ENCODE results near the gene EXOC2.

EXOC2 gene

DNA sequence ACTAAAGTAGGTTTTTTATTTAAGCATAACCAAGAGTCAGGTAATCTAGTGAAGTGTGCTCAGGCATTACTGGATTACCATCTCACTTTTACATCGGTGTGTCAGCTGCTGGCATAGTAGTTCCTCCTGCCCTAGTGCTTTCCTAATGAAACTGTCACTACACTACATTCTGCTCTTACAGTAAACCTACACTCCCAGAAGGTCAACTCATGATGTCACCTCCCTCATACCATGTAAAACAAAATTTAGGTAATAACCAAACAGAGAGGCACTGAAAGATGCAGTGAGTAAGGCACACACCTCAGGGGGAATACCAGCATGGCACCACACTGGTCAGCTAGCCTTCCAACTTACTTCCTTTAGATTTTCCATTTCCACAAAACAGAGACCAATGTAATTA, 59.3 kb downstream of the EXOC2 start:
- TF ChIP-seq PPARA (CRISPR knock-in tag; IDR thresholded peaks at IDR 0.05; ENCODE audit: borderline replicate concordance): no peak
- TF ChIP-seq, protein P1, sequence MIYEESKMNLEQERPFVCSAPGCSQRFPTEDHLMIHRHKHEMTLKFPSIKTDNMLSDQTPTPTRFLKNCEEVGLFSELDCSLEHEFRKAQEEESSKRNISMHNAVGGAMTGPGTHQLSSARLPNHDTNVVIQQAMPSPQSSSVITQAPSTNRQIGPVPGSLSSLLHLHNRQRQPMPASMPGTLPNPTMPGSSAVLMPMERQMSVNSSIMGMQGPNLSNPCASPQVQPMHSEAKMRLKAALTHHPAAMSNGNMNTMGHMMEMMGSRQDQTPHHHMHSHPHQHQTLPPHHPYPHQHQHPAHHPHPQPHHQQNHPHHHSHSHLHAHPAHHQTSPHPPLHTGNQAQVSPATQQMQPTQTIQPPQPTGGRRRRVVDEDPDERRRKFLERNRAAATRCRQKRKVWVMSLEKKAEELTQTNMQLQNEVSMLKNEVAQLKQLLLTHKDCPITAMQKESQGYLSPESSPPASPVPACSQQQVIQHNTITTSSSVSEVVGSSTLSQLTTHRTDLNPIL (CRISPR knock-in tag; IDR thresholded peaks at IDR 0.05; ENCODE audit: low read depth): no peak
- no peak for TF ChIP-seq ISL1 (CRISPR knock-in tag; IDR thresholded peaks at IDR 0.05)
- TF ChIP-seq, protein P2, sequence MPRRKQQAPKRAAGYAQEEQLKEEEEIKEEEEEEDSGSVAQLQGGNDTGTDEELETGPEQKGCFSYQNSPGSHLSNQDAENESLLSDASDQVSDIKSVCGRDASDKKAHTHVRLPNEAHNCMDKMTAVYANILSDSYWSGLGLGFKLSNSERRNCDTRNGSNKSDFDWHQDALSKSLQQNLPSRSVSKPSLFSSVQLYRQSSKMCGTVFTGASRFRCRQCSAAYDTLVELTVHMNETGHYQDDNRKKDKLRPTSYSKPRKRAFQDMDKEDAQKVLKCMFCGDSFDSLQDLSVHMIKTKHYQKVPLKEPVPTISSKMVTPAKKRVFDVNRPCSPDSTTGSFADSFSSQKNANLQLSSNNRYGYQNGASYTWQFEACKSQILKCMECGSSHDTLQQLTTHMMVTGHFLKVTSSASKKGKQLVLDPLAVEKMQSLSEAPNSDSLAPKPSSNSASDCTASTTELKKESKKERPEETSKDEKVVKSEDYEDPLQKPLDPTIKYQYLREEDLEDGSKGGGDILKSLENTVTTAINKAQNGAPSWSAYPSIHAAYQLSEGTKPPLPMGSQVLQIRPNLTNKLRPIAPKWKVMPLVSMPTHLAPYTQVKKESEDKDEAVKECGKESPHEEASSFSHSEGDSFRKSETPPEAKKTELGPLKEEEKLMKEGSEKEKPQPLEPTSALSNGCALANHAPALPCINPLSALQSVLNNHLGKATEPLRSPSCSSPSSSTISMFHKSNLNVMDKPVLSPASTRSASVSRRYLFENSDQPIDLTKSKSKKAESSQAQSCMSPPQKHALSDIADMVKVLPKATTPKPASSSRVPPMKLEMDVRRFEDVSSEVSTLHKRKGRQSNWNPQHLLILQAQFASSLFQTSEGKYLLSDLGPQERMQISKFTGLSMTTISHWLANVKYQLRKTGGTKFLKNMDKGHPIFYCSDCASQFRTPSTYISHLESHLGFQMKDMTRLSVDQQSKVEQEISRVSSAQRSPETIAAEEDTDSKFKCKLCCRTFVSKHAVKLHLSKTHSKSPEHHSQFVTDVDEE (CRISPR knock-in tag; IDR thresholded peaks at IDR 0.05): no peak
- TF ChIP-seq ZFP3 (CRISPR knock-in tag; IDR thresholded peaks at IDR 0.05): no peak
- TF ChIP-seq GLIS3 (CRISPR knock-in tag; IDR thresholded peaks at IDR 0.05): no peak
- TF ChIP-seq BACH2 (CRISPR knock-in tag; IDR thresholded peaks at IDR 0.05; ENCODE audit: borderline replicate concordance): no peak
- no peak for TF ChIP-seq OSR1 (CRISPR knock-in tag; IDR thresholded peaks at IDR 0.05)
- no peak for TF ChIP-seq CSDC2 (CRISPR knock-in tag; IDR thresholded peaks at IDR 0.05)
- no peak for TF ChIP-seq SNAI2 (CRISPR knock-in tag; IDR thresholded peaks at IDR 0.05)
- TF ChIP-seq ZNF70 (CRISPR knock-in tag; IDR thresholded peaks at IDR 0.05): no peak
- TF ChIP-seq ZFP30 (CRISPR knock-in tag; IDR thresholded peaks at IDR 0.05): no peak
- TF ChIP-seq, protein P3, sequence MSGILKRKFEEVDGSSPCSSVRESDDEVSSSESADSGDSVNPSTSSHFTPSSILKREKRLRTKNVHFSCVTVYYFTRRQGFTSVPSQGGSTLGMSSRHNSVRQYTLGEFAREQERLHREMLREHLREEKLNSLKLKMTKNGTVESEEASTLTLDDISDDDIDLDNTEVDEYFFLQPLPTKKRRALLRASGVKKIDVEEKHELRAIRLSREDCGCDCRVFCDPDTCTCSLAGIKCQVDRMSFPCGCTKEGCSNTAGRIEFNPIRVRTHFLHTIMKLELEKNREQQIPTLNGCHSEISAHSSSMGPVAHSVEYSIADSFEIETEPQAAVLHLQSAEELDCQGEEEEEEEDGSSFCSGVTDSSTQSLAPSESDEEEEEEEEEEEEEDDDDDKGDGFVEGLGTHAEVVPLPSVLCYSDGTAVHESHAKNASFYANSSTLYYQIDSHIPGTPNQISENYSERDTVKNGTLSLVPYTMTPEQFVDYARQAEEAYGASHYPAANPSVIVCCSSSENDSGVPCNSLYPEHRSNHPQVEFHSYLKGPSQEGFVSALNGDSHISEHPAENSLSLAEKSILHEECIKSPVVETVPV (CRISPR knock-in tag; IDR thresholded peaks at IDR 0.05): no peak
- TF ChIP-seq TOX (CRISPR knock-in tag; IDR thresholded peaks at IDR 0.05; ENCODE audit: borderline replicate concordance): no peak
- TF ChIP-seq ZC3H10 (CRISPR knock-in tag; IDR thresholded peaks at IDR 0.05): no peak
- no peak for TF ChIP-seq ZNF8 (CRISPR knock-in tag; IDR thresholded peaks at IDR 0.05)
- ATAC-seq: no peak

DNA sequence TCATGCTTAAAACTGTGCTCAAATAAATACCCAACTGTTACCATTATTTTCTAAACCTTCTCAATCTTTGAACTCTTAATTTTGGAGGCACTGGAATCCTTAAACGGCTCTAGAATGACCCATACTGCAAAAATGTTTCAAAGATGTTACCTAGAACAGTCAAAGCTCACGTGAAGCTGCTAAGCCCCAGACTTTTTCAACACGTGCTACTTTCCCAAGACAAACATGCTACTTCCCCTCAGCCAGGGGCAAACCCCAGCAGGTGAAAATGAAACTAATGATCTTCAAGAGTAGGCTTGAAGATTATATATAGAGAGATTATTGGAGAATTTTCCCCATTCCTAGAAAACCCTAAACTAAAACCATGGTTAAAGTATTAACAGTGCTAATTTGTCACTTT, 64.2 kb downstream of the EXOC2 start:
- no peak for ATAC-seq
- TF ChIP-seq SNAI2 (CRISPR knock-in tag; IDR thresholded peaks at IDR 0.05): no peak
- no peak for TF ChIP-seq ZNF70 (CRISPR knock-in tag; IDR thresholded peaks at IDR 0.05)
- TF ChIP-seq, protein P4, sequence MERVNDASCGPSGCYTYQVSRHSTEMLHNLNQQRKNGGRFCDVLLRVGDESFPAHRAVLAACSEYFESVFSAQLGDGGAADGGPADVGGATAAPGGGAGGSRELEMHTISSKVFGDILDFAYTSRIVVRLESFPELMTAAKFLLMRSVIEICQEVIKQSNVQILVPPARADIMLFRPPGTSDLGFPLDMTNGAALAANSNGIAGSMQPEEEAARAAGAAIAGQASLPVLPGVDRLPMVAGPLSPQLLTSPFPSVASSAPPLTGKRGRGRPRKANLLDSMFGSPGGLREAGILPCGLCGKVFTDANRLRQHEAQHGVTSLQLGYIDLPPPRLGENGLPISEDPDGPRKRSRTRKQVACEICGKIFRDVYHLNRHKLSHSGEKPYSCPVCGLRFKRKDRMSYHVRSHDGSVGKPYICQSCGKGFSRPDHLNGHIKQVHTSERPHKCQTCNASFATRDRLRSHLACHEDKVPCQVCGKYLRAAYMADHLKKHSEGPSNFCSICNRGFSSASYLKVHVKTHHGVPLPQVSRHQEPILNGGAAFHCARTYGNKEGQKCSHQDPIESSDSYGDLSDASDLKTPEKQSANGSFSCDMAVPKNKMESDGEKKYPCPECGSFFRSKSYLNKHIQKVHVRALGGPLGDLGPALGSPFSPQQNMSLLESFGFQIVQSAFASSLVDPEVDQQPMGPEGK (CRISPR knock-in tag; IDR thresholded peaks at IDR 0.05; ENCODE audit: borderline replicate concordance): no peak
- TF ChIP-seq GLIS3 (CRISPR knock-in tag; IDR thresholded peaks at IDR 0.05): no peak
- no peak for TF ChIP-seq ZNF8 (CRISPR knock-in tag; IDR thresholded peaks at IDR 0.05)
- no peak for TF ChIP-seq RARB (CRISPR knock-in tag; IDR thresholded peaks at IDR 0.05)
- TF ChIP-seq ISL1 (CRISPR knock-in tag; IDR thresholded peaks at IDR 0.05): no peak
- no peak for TF ChIP-seq OSR1 (CRISPR knock-in tag; IDR thresholded peaks at IDR 0.05)
- TF ChIP-seq ZC3H10 (CRISPR knock-in tag; IDR thresholded peaks at IDR 0.05): no peak
- TF ChIP-seq ZFP30 (CRISPR knock-in tag; IDR thresholded peaks at IDR 0.05): no peak
- TF ChIP-seq ESRRG (CRISPR knock-in tag; IDR thresholded peaks at IDR 0.05): no peak
- TF ChIP-seq, protein P1 (CRISPR knock-in tag; IDR thresholded peaks at IDR 0.05; ENCODE audit: low read depth): no peak
- TF ChIP-seq, protein P3 (CRISPR knock-in tag; IDR thresholded peaks at IDR 0.05): no peak
- TF ChIP-seq ZFP3 (CRISPR knock-in tag; IDR thresholded peaks at IDR 0.05): no peak
- TF ChIP-seq BACH2 (CRISPR knock-in tag; IDR thresholded peaks at IDR 0.05; ENCODE audit: borderline replicate concordance): no peak

DNA sequence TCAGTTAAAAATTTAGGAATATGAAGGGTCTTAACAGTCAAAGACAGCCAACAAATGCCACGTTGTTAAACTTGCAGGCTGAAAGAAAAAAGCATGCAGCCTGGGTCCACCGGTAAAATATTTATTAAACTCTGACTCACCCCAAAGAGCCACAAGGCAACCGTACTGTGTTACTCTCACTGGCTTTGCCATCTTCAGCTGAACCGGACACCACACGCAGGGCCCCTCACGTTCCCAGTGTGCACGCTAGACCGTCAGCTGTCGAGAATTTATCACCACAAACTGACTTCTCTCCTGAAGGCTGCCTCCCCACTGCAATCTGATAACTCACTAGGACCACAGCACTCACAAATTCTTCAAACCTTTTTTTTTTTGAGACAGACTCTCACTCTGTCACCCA, 66.7 kb downstream of the EXOC2 start:
- no peak for ATAC-seq
- no peak for TF ChIP-seq BACH2 (CRISPR knock-in tag; IDR thresholded peaks at IDR 0.05; ENCODE audit: borderline replicate concordance)
- TF ChIP-seq PPARA (CRISPR knock-in tag; IDR thresholded peaks at IDR 0.05; ENCODE audit: borderline replicate concordance): no peak
- TF ChIP-seq, protein P5, sequence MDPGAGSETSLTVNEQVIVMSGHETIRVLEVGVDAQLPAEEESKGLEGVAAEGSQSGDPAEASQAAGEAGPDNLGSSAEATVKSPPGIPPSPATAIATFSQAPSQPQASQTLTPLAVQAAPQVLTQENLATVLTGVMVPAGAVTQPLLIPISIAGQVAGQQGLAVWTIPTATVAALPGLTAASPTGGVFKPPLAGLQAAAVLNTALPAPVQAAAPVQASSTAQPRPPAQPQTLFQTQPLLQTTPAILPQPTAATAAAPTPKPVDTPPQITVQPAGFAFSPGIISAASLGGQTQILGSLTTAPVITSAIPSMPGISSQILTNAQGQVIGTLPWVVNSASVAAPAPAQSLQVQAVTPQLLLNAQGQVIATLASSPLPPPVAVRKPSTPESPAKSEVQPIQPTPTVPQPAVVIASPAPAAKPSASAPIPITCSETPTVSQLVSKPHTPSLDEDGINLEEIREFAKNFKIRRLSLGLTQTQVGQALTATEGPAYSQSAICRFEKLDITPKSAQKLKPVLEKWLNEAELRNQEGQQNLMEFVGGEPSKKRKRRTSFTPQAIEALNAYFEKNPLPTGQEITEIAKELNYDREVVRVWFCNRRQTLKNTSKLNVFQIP (CRISPR knock-in tag; IDR thresholded peaks at IDR 0.05; ENCODE audit: borderline replicate concordance, low read depth): no peak
- TF ChIP-seq ZFP30 (CRISPR knock-in tag; IDR thresholded peaks at IDR 0.05): no peak
- TF ChIP-seq, protein P1 (CRISPR knock-in tag; IDR thresholded peaks at IDR 0.05; ENCODE audit: low read depth): no peak
- TF ChIP-seq ESRRG (CRISPR knock-in tag; IDR thresholded peaks at IDR 0.05): no peak
- TF ChIP-seq ISL1 (CRISPR knock-in tag; IDR thresholded peaks at IDR 0.05): no peak
- no peak for TF ChIP-seq SNAI2 (CRISPR knock-in tag; IDR thresholded peaks at IDR 0.05)
- TF ChIP-seq ZNF70 (CRISPR knock-in tag; IDR thresholded peaks at IDR 0.05): no peak
- no peak for TF ChIP-seq OSR1 (CRISPR knock-in tag; IDR thresholded peaks at IDR 0.05)
- no peak for TF ChIP-seq RARB (CRISPR knock-in tag; IDR thresholded peaks at IDR 0.05)
- no peak for TF ChIP-seq ZFP3 (CRISPR knock-in tag; IDR thresholded peaks at IDR 0.05)
- no peak for TF ChIP-seq TOX (CRISPR knock-in tag; IDR thresholded peaks at IDR 0.05; ENCODE audit: borderline replicate concordance)
- no peak for TF ChIP-seq GLIS3 (CRISPR knock-in tag; IDR thresholded peaks at IDR 0.05)

All from SK-N-SH treated with all-trans-retinoic acid at 6 μM for 48 hours (cell line).